Measurements from ENCODE around the gene DDX10.
A peak's percentile ranks its signal among the peaks of the same experiment; 100 is the strongest.

DDX10 gene

DNA sequence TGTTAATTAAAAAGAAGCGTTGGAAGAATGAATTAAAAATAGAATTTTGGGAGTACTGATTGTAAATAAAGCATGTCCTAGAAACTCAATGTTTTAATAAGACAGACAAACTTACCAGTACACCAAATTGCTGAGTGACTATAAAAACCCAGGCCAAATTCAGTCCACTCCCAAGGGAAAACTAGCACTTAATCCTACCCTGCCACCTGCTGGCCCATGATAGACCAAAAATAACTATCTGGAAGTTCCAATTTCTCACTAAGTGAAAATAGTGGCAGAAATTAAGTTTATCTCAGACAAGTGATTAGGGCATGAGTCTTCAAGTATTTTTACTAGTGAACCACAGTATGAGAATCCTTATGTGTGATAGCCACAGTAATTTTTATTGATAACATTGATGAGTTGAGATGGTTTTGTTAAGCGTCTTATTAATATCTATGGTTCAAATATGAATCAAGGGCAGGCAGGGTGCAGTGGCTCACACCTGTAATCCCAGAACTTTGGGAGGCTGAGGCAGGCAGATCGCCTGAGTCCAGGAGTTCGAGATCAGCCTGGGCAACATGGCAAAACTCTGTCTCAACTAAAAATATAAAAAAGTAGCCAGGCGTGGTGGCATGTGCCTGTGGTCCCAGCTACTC is 9.8 kb upstream of the DDX10 start:
- H3K4me3 ChIP-seq (ENCODE audit: low read depth in 1 of 2, low read length in 2 of 2), result no peak overlapping the region
- no peaks in the 10 kb centered on the region for H3K36me3 ChIP-seq (ENCODE audit: control insufficient read depth in 1 of 2, insufficient read depth in 2 of 2, low read length in 2 of 2)
- no peaks in the 10 kb centered on the region for H3K9me3 ChIP-seq (ENCODE audit: control insufficient read depth in 1 of 2, low read length in 2 of 2)
- no peaks in the 10 kb centered on the region for H3K4me1 ChIP-seq (ENCODE audit: control insufficient read depth in 1 of 2, insufficient read depth in 2 of 2, low read length in 2 of 2)
- H3K27ac ChIP-seq (ENCODE audit: low read length), result no peak overlapping the region
- no peaks in the 10 kb centered on the region for H3K27me3 ChIP-seq (ENCODE audit: low read depth, low read length)

DNA sequence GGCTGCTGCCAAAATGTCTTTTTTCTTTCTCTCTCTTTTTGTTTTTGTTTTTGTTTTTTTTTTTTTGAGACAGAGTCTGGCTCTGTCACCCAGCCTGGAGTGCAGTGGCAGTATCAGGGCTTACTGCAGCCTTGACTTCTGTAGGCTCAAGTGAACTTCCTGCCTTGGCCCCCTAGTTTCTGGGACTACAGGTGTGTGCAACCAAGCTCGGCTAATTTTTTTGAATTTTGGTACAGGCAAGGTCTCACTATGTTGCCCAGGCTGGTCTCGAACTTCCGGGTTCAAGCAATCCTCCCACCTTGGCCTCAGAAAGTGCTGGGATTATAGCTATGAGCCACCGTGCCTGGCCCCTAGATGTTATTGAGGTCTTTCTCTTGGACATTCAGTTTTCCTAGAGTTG is 2.2 kb upstream of the DDX10 start:
- Histone ChIP-seq H3K36me3 (ENCODE audit: control insufficient read depth in 1 of 2, insufficient read depth in 2 of 2, low read length in 2 of 2) (no peaks in the 10 kb centered on the region), H3K4me1 (ENCODE audit: control insufficient read depth in 1 of 2, insufficient read depth in 2 of 2, low read length in 2 of 2) (peaks cover 6 to 25% of the 10 kb centered on the region in 2 donors), H3K27me3 (ENCODE audit: low read depth, low read length) (no peaks in the 10 kb centered on the region), H3K4me3 (ENCODE audit: low read depth in 1 of 2, low read length in 2 of 2) (no peak overlapping the region), H3K9me3 (ENCODE audit: control insufficient read depth in 1 of 2, low read length in 2 of 2) (no peaks in the 10 kb centered on the region), H3K27ac (ENCODE audit: low read length) (no peak overlapping the region)

DNA sequence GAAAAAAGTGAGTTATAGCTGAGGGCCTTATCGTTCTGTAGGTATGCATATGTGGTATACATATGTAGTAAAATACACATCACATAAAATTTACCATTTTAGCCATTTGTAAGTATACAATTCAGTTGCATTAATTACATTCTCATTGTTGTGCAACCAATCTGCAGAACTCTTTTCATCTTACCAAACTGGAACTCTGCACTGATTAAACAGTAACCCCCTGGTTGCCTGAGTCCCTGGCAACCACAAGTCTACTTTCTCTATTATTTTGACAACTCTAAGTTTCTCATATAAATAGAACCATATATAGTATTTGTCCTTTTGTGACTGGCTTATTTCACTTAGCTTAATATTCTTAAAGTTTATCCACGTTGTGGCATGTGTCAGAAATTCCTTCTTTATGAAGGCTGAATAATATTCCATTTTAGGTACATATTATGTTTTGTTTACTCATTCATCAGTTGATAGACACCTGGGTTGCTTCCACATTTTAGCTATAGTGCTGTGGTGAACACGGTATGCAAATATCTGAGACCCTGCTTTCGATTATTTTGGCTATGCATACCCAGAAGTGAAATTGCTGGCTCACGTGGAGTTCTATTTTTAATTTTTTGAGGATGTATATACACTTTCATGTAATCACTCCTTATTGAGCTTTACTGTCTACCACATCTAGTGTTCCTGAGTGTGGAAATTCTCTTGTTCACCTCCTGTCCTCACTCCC is 1.6 kb upstream of the DDX10 start:
- Histone ChIP-seq H3K4me3 (ENCODE audit: low read depth in 1 of 2, low read length in 2 of 2) (no peak overlapping the region), H3K36me3 (ENCODE audit: control insufficient read depth in 1 of 2, insufficient read depth in 2 of 2, low read length in 2 of 2) (no peaks in the 10 kb centered on the region), H3K4me1 (ENCODE audit: control insufficient read depth in 1 of 2, insufficient read depth in 2 of 2, low read length in 2 of 2) (peaks cover 6 to 26% of the 10 kb centered on the region in 2 donors), H3K27me3 (ENCODE audit: low read depth, low read length) (no peaks in the 10 kb centered on the region), H3K27ac (ENCODE audit: low read length) (no peak overlapping the region), H3K9me3 (ENCODE audit: control insufficient read depth in 1 of 2, low read length in 2 of 2) (no peaks in the 10 kb centered on the region)

DNA sequence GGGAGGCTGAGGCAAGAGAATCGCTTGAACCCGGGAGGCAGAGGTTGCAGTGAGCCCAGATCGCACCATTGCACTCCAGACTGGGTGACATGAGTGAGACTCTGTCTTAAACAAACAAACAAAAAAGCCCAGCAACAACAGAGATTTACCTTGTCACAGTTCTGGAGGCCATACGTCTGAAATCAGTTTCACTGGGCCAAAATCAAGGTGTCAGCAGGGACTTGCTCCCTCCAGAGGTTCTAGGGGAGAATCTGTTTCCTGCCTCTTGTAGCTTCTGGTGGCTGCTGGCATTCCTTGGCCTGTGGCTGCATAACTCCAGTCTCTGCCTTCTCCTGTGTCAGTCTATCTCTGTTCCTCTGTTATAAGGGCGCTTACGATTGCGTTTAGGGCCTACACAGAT is 1.5 kb downstream of the DDX10 start:
- peaks cover 6 to 26% of the 10 kb centered on the region in 2 donors for H3K4me1 ChIP-seq (ENCODE audit: control insufficient read depth in 1 of 2, insufficient read depth in 2 of 2, low read length in 2 of 2)
- H3K27ac ChIP-seq (ENCODE audit: low read length), result no peak overlapping the region
- H3K4me3 ChIP-seq (ENCODE audit: low read depth in 1 of 2, low read length in 2 of 2), result peak overlapping the region in 1 of 2 donors; percentile 95
- H3K9me3 ChIP-seq (ENCODE audit: control insufficient read depth in 1 of 2, low read length in 2 of 2), result no peaks in the 10 kb centered on the region
- H3K27me3 ChIP-seq (ENCODE audit: low read depth, low read length), result no peaks in the 10 kb centered on the region
- no peaks in the 10 kb centered on the region for H3K36me3 ChIP-seq (ENCODE audit: control insufficient read depth in 1 of 2, insufficient read depth in 2 of 2, low read length in 2 of 2)

DNA sequence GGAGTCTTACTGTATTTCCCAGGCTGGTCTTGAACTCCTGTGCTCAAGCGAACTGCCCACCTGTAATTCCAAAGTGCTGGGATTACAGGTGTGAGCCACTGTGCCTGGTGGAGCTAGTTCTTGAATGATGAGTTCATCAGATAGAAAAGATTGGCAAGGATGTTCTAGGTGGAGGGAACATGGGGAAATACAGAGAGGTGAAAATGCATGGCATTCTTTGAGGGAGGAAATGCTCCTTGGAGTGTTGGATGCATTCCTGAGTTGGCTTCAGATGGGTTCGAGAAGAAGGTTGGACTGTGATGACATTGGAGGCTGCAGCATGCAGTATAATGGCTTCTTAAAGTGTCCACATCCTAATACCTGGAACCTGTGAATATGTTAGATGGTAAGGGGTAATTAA is 4.4 kb downstream of the DDX10 start:
- Histone ChIP-seq H3K4me1 (ENCODE audit: control insufficient read depth in 1 of 2, insufficient read depth in 2 of 2, low read length in 2 of 2) (peaks cover 6 to 29% of the 10 kb centered on the region in 2 donors), H3K27me3 (ENCODE audit: low read depth, low read length) (no peaks in the 10 kb centered on the region), H3K4me3 (ENCODE audit: low read depth in 1 of 2, low read length in 2 of 2) (no peak overlapping the region), H3K36me3 (ENCODE audit: control insufficient read depth in 1 of 2, insufficient read depth in 2 of 2, low read length in 2 of 2) (no peaks in the 10 kb centered on the region), H3K27ac (ENCODE audit: low read length) (no peak overlapping the region), H3K9me3 (ENCODE audit: control insufficient read depth in 1 of 2, low read length in 2 of 2) (no peaks in the 10 kb centered on the region)

DNA sequence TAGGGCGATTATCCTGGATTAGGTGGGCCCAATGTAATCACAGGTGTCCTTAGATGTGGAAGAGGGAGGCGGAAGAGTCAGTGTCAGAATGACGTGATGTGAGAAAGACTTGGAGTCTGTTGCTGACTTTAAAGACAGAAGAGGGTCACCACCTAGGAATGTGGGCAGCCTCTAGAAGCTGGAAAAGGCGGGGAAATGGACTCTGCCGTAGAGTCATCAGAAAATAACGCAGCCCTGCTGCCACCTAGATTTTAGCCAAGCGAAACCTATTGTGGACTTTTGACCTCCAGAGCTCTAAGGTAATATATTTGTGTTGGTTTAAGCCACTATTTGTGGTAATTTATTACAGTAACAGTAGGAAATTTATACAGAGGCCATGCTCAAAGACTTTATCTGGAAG is 4.8 kb downstream of the DDX10 start:
- H3K4me1 ChIP-seq (ENCODE audit: control insufficient read depth in 1 of 2, insufficient read depth in 2 of 2, low read length in 2 of 2), result peaks cover 6 to 28% of the 10 kb centered on the region in 2 donors

GRCh38 chr11:108670451-108670850 is 5.6 kb downstream of the DDX10 start:
- no peaks in the 10 kb centered on the region for H3K27me3 ChIP-seq (ENCODE audit: low read depth, low read length)
- H3K4me3 ChIP-seq (ENCODE audit: low read depth in 1 of 2, low read length in 2 of 2), result no peak overlapping the region
- H3K36me3 ChIP-seq (ENCODE audit: control insufficient read depth in 1 of 2, insufficient read depth in 2 of 2, low read length in 2 of 2), result peaks cover 3 to 6% of the 10 kb centered on the region in 2 donors
- peaks cover 6 to 28% of the 10 kb centered on the region in 2 donors for H3K4me1 ChIP-seq (ENCODE audit: control insufficient read depth in 1 of 2, insufficient read depth in 2 of 2, low read length in 2 of 2)
- no peaks in the 10 kb centered on the region for H3K9me3 ChIP-seq (ENCODE audit: control insufficient read depth in 1 of 2, low read length in 2 of 2)
- no peak overlapping the region for H3K27ac ChIP-seq (ENCODE audit: low read length)

More for the DNA sequence above, 4.8 kb downstream of the DDX10 start:
- no peak overlapping the region for H3K4me3 ChIP-seq (ENCODE audit: low read depth in 1 of 2, low read length in 2 of 2)
- no peaks in the 10 kb centered on the region for H3K36me3 ChIP-seq (ENCODE audit: control insufficient read depth in 1 of 2, insufficient read depth in 2 of 2, low read length in 2 of 2)
- no peaks in the 10 kb centered on the region for H3K9me3 ChIP-seq (ENCODE audit: control insufficient read depth in 1 of 2, low read length in 2 of 2)
- no peak overlapping the region for H3K27ac ChIP-seq (ENCODE audit: low read length)
- no peaks in the 10 kb centered on the region for H3K27me3 ChIP-seq (ENCODE audit: low read depth, low read length)

- peaks cover 15 to 22% of the 10 kb centered on the region in 2 donors for H3K36me3 ChIP-seq (ENCODE audit: control insufficient read depth in 1 of 2, insufficient read depth in 2 of 2, low read length in 2 of 2)
- peaks cover 0 to 12% of the 10 kb centered on the region in 2 donors for H3K4me1 ChIP-seq (ENCODE audit: control insufficient read depth in 1 of 2, insufficient read depth in 2 of 2, low read length in 2 of 2)
- H3K27me3 ChIP-seq (ENCODE audit: low read depth, low read length), result no peaks in the 10 kb centered on the region
- H3K9me3 ChIP-seq (ENCODE audit: control insufficient read depth in 1 of 2, low read length in 2 of 2), result no peaks in the 10 kb centered on the region
- no peak overlapping the region for H3K27ac ChIP-seq (ENCODE audit: low read length)
- H3K4me3 ChIP-seq (ENCODE audit: low read depth in 1 of 2, low read length in 2 of 2), result no peak overlapping the region
Observed at GRCh38 chr11:108672113-108672512, 7.2 kb downstream of the DDX10 start.

GRCh38 chr11:108672786-108673185 is 7.9 kb downstream of the DDX10 start:
- Histone ChIP-seq H3K4me3 (ENCODE audit: low read depth in 1 of 2, low read length in 2 of 2) (no peak overlapping the region), H3K4me1 (ENCODE audit: control insufficient read depth in 1 of 2, insufficient read depth in 2 of 2, low read length in 2 of 2) (peaks cover 0 to 5% of the 10 kb centered on the region in 2 donors), H3K36me3 (ENCODE audit: control insufficient read depth in 1 of 2, insufficient read depth in 2 of 2, low read length in 2 of 2) (peaks cover 22 to 28% of the 10 kb centered on the region in 2 donors), H3K27ac (ENCODE audit: low read length) (no peak overlapping the region), H3K27me3 (ENCODE audit: low read depth, low read length) (no peaks in the 10 kb centered on the region), H3K9me3 (ENCODE audit: control insufficient read depth in 1 of 2, low read length in 2 of 2) (no peaks in the 10 kb centered on the region)

- peaks cover 39 to 55% of the 10 kb centered on the region in 2 donors for H3K36me3 ChIP-seq (ENCODE audit: control insufficient read depth in 1 of 2, insufficient read depth in 2 of 2, low read length in 2 of 2)
- no peaks in the 10 kb centered on the region for H3K9me3 ChIP-seq (ENCODE audit: control insufficient read depth in 1 of 2, low read length in 2 of 2)
Observed at GRCh38 chr11:108679045-108679444, 14.2 kb downstream of the DDX10 start.

GRCh38 chr11:108680271-108680670 is 15.4 kb downstream of the DDX10 start:
- no peaks in the 10 kb centered on the region for H3K9me3 ChIP-seq (ENCODE audit: control insufficient read depth in 1 of 2, low read length in 2 of 2)

More at GRCh38 chr11:108679045-108679444, 14.2 kb downstream of the DDX10 start:
- no peak overlapping the region for H3K4me3 ChIP-seq (ENCODE audit: low read depth in 1 of 2, low read length in 2 of 2)
- no peak overlapping the region for H3K27ac ChIP-seq (ENCODE audit: low read length)
- no peaks in the 10 kb centered on the region for H3K4me1 ChIP-seq (ENCODE audit: control insufficient read depth in 1 of 2, insufficient read depth in 2 of 2, low read length in 2 of 2)
- no peaks in the 10 kb centered on the region for H3K27me3 ChIP-seq (ENCODE audit: low read depth, low read length)

More at GRCh38 chr11:108680271-108680670, 15.4 kb downstream of the DDX10 start:
- no peak overlapping the region for H3K4me3 ChIP-seq (ENCODE audit: low read depth in 1 of 2, low read length in 2 of 2)
- peaks cover 38 to 51% of the 10 kb centered on the region in 2 donors for H3K36me3 ChIP-seq (ENCODE audit: control insufficient read depth in 1 of 2, insufficient read depth in 2 of 2, low read length in 2 of 2)
- H3K4me1 ChIP-seq (ENCODE audit: control insufficient read depth in 1 of 2, insufficient read depth in 2 of 2, low read length in 2 of 2), result no peaks in the 10 kb centered on the region
- H3K27me3 ChIP-seq (ENCODE audit: low read depth, low read length), result no peaks in the 10 kb centered on the region
- H3K27ac ChIP-seq (ENCODE audit: low read length), result no peak overlapping the region

Measured in muscle layer of duodenum (tissue), 2 donors.